Tibial nerve (tissue), 4 donors: ENCODE data around the gene PTHLH. TPM values are rescaled to one million over a fixed set of nuclear protein-coding genes. Genes with fewer than 3 reads are reported as not detected.

ENCODE experiments used
- DNase-seq, 2 donors: peaks; one replicate each; pipeline ENCODE4 v3.0.0-alpha.2; 2019; ENCODE audit warnings: low spot score in 2 of 2
- H3K27ac ChIP-seq, 4 donors: fragments of 200-600 bp; sonication (generic) in 3 of 4; one replicate each; pipeline ENCODE4 v1.5.1; 2017 to 2019; ENCODE audit warnings: mild to moderate bottlenecking in 1 of 4
- H3K27me3 ChIP-seq, 2 donors: fragments of 200-600 bp; sonication (generic) in 1 of 2; one replicate each; pipeline versions ENCODE4 v1.5.1 to v1.6.0; 2017 to 2019
- H3K36me3 ChIP-seq, 3 donors: fragments of 200-600 bp; sonication (generic); one replicate each; pipeline ENCODE4 v1.5.1; 2018 to 2019
- H3K4me1 ChIP-seq, 4 donors: fragments of 200-600 bp; sonication (generic) in 3 of 4; one replicate each; pipeline ENCODE4 v1.5.1; 2017 to 2019
- H3K4me3 ChIP-seq, 4 donors: fragments of 200-600 bp; sonication (generic) in 3 of 4; one replicate each; pipeline ENCODE4 v1.5.1; 2017 to 2019; ENCODE audit warnings: mild to moderate bottlenecking in 1 of 4, moderate library complexity in 1 of 4
- H3K9me3 ChIP-seq, 4 donors: fragments of 200-600 bp; sonication (generic) in 3 of 4; one replicate each; pipeline ENCODE4 v1.5.1; 2017 to 2019
- CTCF ChIP-seq, 5 experiments: fragments of 200-600 bp in 3 of 5; fragments of 450-650 bp in 2 of 5; sonication (generic) in 3 of 5; IDR thresholded peaks; one replicate each; pipeline ENCODE4 v1.5.1; 2016 to 2019; ENCODE audit warnings: antibody characterized with exemption in 5 of 5, mild to moderate bottlenecking in 3 of 5, moderate library complexity in 2 of 5
- EP300 ChIP-seq, 2 donors: sonication (generic); formaldehyde crosslinking; IDR thresholded peaks; one replicate each; pipeline ENCODE4 v1.6.1; 2017; ENCODE audit warnings: antibody characterized with exemption in 2 of 2, mild to moderate bottlenecking in 1 of 2
- POLR2A ChIP-seq, 2 donors: fragments of 450-650 bp; IDR thresholded peaks; one replicate each; pipeline ENCODE4 v1.6.1; 2017; ENCODE audit warnings: antibody characterized with exemption in 2 of 2, mild to moderate bottlenecking in 2 of 2, moderate library complexity in 2 of 2
- WGBS, 2 donors: methylation state at CpG; one replicate each; pipeline ENCODE4 v1.1.5; 2018; 5-methylcytosine and 5-hydroxymethylcytosine counted together
- total RNA-seq, 4 donors: library from RNA; depleted of rRNA; stranded (reverse); fragments of >200 nt; gene quantifications; one replicate each; pipeline ENCODE4 v1.1.0, GENCODE V29; 2016

Gene PTHLH
- total RNA-seq, 4 donors from 2014 or later: 4.3 to 6.9 (median 6.8) TPM; not detected in 1

- H3K4me1 ChIP-seq: no peaks in the 10 kb centered on the region
- no peak overlapping the region for H3K4me3 ChIP-seq
- no peak for DNase-seq
- no peaks in the 10 kb centered on the region for H3K36me3 ChIP-seq
- H3K9me3 ChIP-seq: no peaks in the 10 kb centered on the region
- no peak for TF ChIP-seq CTCF (IDR thresholded peaks at IDR 0.05)
- no peak for TF ChIP-seq EP300 (IDR thresholded peaks at IDR 0.05)
- no peak for TF ChIP-seq POLR2A (IDR thresholded peaks at IDR 0.05)
- H3K27ac ChIP-seq: no peak overlapping the region
- 76% methylated on average over 1 of the region's 1 CpG for WGBS, 2 donors
- H3K27me3 ChIP-seq: no peaks in the 10 kb centered on the region
These were observed 49.9 kb downstream of the PTHLH start for GRCh38 chr12:27922531-27923139.

- DNase-seq: no peak
- H3K27me3 ChIP-seq: no peaks in the 10 kb centered on the region
- 41% methylated on average over 7 of the region's 7 CpGs for WGBS, 2 donors
- H3K9me3 ChIP-seq: no peaks in the 10 kb centered on the region
- TF ChIP-seq POLR2A (IDR thresholded peaks at IDR 0.05) (no peak), CTCF (IDR thresholded peaks at IDR 0.05) (no peak), EP300 (IDR thresholded peaks at IDR 0.05) (no peak)
- peaks cover 0 to 5% (median 0%) of the 10 kb centered on the region in 4 donors for H3K4me1 ChIP-seq
- no peak overlapping the region for H3K4me3 ChIP-seq
- H3K27ac ChIP-seq: no peak overlapping the region
- H3K36me3 ChIP-seq: no peaks in the 10 kb centered on the region
These were observed 52.8 kb downstream of the PTHLH start for GRCh38 chr12:27919671-27920235.

- no peak overlapping the region for H3K4me3 ChIP-seq
- TF ChIP-seq POLR2A (IDR thresholded peaks at IDR 0.05): no peak
- TF ChIP-seq EP300 (IDR thresholded peaks at IDR 0.05): no peak
- no peak for TF ChIP-seq CTCF (IDR thresholded peaks at IDR 0.05)
- no peak overlapping the region for H3K27ac ChIP-seq
- no peaks in the 10 kb centered on the region for H3K36me3 ChIP-seq
- H3K9me3 ChIP-seq: no peaks in the 10 kb centered on the region
- WGBS, 2 donors: 86 to 89% methylated on average over 1 of the region's 1 CpG
- DNase-seq: no peak
- peaks cover 0 to 13% (median 0%) of the 10 kb centered on the region in 4 donors for H3K4me1 ChIP-seq
- no peaks in the 10 kb centered on the region for H3K27me3 ChIP-seq
These were observed 57.0 kb downstream of the PTHLH start for GRCh38 chr12:27915536-27915935.

- TF ChIP-seq CTCF (IDR thresholded peaks at IDR 0.05) (no peak), EP300 (IDR thresholded peaks at IDR 0.05) (no peak), POLR2A (IDR thresholded peaks at IDR 0.05) (no peak)
- H3K9me3 ChIP-seq: no peaks in the 10 kb centered on the region
- 24 to 49% methylated on average over 3 of the region's 3 CpGs for WGBS, 2 donors
- peaks cover 0 to 13% (median 0%) of the 10 kb centered on the region in 4 donors for H3K4me1 ChIP-seq
- H3K27me3 ChIP-seq: no peaks in the 10 kb centered on the region
- no peaks in the 10 kb centered on the region for H3K36me3 ChIP-seq
- H3K4me3 ChIP-seq: no peak overlapping the region
- no peak overlapping the region for H3K27ac ChIP-seq
- DNase-seq: no peak
These were observed 57.5 kb downstream of the PTHLH start for GRCh38 chr12:27915021-27915420.

DNA sequence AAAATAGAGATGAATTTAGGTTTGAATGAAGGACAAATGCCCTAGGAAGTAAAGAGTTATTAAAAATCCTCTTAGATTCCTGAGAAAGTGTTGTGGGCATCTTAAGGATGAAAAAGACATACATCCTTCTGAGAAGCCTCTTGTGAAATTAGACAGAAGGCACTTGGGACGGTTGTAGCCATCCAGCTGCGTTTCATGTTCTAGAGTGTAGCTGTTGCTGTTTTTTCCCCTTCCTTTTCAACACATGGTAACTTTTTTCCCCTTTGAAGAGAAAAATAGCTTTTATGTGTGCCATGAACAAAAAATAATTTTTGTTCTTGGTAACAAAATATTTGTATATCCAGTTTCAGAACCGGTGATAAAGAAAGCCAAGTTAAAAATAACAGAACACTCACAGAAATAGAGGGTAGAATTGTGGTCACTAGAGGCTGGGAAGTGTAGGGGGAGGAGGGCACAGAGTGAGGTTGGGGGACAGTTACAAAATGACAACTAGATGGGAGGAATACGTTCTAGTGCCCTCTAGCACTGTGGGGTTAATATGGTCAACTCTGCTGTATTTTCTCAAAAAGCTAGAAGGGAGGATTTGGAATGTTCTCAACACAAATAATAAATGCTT, 58.4 kb downstream of the PTHLH start:
- TF ChIP-seq EP300 (IDR thresholded peaks at IDR 0.05): no peak
- Histone ChIP-seq H3K27ac (no peak overlapping the region), H3K27me3 (no peaks in the 10 kb centered on the region), H3K9me3 (no peaks in the 10 kb centered on the region), H3K4me3 (no peak overlapping the region), H3K36me3 (no peaks in the 10 kb centered on the region), H3K4me1 (peaks cover 0 to 13% (median 0%) of the 10 kb centered on the region in 4 donors)
- DNase-seq: no peak
- 36 to 39% methylated on average over 4 of the region's 4 CpGs for WGBS, 2 donors
